Liver (tissue), 3 donors: ENCODE measurements around the gene SANBR.

Source experiments
- JUND ChIP-seq, 2 donors: IDR thresholded peaks; 2 replicates each; pipeline ENCODE4 v1.6.1; 2016; ENCODE audit warnings: antibody characterized with exemption in 2 of 2
- MAX ChIP-seq: IDR thresholded peaks from 2 replicates; pipeline ENCODE4 v1.6.1; 2016; ENCODE audit warnings: antibody characterized with exemption
- REST ChIP-seq: IDR thresholded peaks from 2 replicates; pipeline ENCODE4 v1.6.1; 2016; ENCODE audit warnings: antibody characterized with exemption, mild to moderate bottlenecking
- SP1 ChIP-seq: IDR thresholded peaks from 2 replicates; pipeline ENCODE4 v1.6.1; 2018; ENCODE audit warnings: antibody characterized with exemption, mild to moderate bottlenecking
- TF ChIP-seq, protein P1 (sequence below): fragments of 150-350 bp; IDR thresholded peaks from 2 replicates; pipeline ENCODE4 v1.5.1; 2017; ENCODE audit warnings: improper control_type of control experiment, low read depth, low read length; ENCODE audit not compliant: missing input control
- donor health status: healthy.
- donor health status: healthy.

GRCh38 chr2:61085883-61086282, 20.2 kb downstream of the SANBR start:
- TF ChIP-seq, protein P1, sequence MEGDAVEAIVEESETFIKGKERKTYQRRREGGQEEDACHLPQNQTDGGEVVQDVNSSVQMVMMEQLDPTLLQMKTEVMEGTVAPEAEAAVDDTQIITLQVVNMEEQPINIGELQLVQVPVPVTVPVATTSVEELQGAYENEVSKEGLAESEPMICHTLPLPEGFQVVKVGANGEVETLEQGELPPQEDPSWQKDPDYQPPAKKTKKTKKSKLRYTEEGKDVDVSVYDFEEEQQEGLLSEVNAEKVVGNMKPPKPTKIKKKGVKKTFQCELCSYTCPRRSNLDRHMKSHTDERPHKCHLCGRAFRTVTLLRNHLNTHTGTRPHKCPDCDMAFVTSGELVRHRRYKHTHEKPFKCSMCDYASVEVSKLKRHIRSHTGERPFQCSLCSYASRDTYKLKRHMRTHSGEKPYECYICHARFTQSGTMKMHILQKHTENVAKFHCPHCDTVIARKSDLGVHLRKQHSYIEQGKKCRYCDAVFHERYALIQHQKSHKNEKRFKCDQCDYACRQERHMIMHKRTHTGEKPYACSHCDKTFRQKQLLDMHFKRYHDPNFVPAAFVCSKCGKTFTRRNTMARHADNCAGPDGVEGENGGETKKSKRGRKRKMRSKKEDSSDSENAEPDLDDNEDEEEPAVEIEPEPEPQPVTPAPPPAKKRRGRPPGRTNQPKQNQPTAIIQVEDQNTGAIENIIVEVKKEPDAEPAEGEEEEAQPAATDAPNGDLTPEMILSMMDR = no peak
- TF ChIP-seq SP1 (no peak), REST (no peak), JUND (IDR thresholded peaks at IDR 0.05) (no peak), MAX (no peak)
